Measurements from ENCODE around the gene ADH4.

Gene ADH4

DNA sequence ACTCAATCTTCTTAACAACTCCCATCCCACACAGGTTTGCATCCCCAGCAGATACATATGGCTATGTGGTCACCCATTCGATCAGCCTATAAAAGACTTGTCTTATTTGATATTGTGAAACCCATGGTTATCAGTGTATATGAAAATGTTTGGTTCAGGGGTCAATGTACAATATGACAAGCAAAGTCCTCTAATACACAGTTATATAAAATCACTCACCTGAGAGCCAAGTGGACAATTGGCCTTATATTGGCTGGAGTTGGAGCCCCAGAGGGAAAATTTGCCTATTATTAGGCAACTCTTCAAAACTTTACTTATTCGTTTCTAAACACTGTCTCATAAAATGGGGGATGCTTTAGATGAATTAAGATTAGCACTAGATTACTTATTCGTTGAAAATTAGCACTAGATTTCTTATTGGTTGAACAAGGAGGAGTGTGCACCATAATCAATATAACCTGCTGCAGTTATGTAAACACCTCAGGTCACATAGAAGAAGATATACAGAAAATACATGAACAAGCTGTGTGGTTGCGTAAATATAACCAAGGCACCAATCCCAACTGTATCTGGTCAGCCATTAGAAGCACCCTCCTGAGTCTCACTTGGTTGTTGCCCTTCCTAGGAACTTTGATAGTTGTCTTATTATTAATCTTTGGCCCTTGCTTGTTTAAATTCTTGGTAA lies 10.7 kb upstream of the ADH4 start:
- no peak for DNase-seq (ENCODE audit: low read depth in 2 of 2)
- TF ChIP-seq, protein P1, sequence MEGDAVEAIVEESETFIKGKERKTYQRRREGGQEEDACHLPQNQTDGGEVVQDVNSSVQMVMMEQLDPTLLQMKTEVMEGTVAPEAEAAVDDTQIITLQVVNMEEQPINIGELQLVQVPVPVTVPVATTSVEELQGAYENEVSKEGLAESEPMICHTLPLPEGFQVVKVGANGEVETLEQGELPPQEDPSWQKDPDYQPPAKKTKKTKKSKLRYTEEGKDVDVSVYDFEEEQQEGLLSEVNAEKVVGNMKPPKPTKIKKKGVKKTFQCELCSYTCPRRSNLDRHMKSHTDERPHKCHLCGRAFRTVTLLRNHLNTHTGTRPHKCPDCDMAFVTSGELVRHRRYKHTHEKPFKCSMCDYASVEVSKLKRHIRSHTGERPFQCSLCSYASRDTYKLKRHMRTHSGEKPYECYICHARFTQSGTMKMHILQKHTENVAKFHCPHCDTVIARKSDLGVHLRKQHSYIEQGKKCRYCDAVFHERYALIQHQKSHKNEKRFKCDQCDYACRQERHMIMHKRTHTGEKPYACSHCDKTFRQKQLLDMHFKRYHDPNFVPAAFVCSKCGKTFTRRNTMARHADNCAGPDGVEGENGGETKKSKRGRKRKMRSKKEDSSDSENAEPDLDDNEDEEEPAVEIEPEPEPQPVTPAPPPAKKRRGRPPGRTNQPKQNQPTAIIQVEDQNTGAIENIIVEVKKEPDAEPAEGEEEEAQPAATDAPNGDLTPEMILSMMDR (IDR thresholded peaks at IDR 0.05; ENCODE audit: low read depth, low read length): no peak
- no peak overlapping the region for H3K4me3 ChIP-seq (replicated peaks in 1 of 2; ENCODE audit: low read depth in 2 of 2, low read length in 2 of 2)

DNA sequence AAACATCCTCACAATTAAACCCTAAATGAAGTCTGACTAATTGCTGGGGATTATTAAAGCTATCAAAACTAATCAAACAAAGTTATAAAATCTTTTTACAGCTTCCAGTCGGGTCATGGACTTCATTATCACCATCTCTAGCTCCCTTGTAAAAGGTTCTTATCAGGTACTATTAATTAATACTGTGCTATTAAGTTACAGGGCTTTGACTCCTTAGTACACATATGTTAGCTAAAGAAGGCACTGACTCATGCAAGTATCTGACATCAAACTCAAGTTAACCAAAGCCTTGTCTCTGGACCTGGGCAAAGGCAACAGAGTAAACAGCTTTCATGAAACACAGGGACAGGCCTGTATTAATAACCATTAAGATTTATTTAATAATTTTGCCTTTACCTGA lies 7.9 kb upstream of the ADH4 start:
- TF ChIP-seq, protein P1 (IDR thresholded peaks at IDR 0.05; ENCODE audit: low read depth, low read length): no peak
- H3K4me3 ChIP-seq (replicated peaks in 1 of 2; ENCODE audit: low read depth in 2 of 2, low read length in 2 of 2): no peak overlapping the region
- DNase-seq (ENCODE audit: low read depth in 2 of 2): no peak

DNA sequence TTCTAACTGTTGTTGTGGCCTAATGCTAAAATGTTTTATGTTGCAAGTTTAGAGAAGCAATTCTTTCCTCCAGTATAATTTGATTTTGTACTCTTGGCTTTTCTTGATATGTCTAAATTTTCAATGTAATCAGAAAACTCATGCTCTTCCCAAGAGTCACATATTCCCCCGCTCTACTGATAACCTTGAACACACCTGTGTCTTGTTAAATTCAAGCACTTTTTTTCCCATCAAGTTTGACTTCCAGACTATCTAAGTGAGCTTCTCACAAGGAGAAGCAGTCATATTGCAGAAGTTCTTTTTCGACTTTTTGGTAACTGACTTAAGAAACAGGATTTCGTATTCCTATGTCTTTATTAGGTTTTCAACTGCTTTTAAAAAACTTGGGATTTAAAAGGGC lies 7.4 kb upstream of the ADH4 start:
- DNase-seq (ENCODE audit: low read depth in 2 of 2): no peak
- no peak overlapping the region for H3K4me3 ChIP-seq (replicated peaks in 1 of 2; ENCODE audit: low read depth in 2 of 2, low read length in 2 of 2)
- TF ChIP-seq, protein P1 (IDR thresholded peaks at IDR 0.05; ENCODE audit: low read depth, low read length): no peak

DNA sequence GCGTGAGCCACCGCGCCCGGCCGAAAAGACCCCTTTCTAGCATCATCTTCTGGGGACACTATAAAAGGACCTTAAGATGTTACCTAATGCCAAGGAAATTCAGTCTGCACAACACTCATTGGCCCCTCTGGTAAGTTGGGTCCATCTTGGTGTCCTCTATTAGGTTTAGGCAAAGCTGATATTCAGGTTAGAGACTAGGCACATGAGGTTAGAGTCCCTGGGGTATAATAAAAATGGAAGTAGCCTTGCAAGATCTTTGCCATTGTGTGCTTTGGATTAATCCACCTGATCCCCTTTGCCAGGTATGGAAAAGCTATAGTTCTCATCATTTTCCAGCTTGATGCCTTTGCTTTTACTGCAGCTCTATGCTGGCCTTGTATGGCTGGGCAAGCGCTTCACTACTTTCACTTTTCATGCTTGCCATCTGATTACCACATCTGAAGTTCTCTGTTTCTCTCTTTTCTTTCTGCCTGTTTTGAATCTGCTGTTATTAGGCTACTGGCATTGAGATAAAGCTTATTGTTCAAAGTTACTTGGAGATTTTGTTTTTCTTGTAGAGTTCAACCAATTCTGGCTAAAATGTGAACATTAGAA lies 5.4 kb upstream of the ADH4 start:
- DNase-seq (ENCODE audit: low read depth in 2 of 2): no peak
- TF ChIP-seq, protein P1 (IDR thresholded peaks at IDR 0.05; ENCODE audit: low read depth, low read length): no peak
- H3K4me3 ChIP-seq (replicated peaks in 1 of 2; ENCODE audit: low read depth in 2 of 2, low read length in 2 of 2): no peak overlapping the region

DNA sequence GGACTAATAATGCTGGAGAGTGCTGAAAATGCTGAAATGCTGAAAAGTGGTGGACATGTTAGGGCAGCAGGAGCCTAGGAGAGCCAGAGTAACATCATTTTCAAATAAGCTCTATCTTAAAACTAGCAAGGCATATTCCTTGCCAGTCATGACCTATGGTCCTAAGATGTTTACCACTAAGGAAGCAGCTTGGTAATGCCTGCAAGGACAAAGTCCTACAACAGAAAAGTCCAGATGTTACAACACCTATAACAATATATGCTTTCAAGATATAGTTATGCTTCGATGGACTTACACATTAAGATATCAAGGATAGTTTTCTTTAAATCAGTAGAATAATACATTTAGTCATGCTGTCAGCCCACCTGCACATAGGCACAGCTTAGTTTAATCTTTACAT lies 4.5 kb upstream of the ADH4 start:
- TF ChIP-seq, protein P1 (IDR thresholded peaks at IDR 0.05; ENCODE audit: low read depth, low read length): no peak
- no peak overlapping the region for H3K4me3 ChIP-seq (replicated peaks in 1 of 2; ENCODE audit: low read depth in 2 of 2, low read length in 2 of 2)
- no peak for DNase-seq (ENCODE audit: low read depth in 2 of 2)

DNA sequence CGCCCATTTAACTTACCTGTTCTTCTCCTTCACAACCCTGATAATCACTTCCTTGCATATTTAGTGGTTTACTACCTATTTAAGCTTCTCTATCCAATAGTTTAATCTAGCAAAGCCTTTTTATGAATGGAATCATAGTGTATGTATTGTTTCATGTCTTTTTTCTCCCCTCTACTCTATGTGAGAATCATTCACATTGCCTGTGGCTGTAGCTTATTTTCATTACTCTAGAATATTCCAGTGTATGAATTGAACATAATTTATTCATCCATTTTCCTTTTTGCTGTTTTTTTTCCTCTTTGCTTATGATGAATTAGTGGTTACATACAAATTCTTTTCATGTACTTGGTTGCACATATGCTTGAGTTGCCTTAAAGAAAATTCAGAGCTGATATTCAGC lies 490 bp upstream of the ADH4 start:
- no peak for DNase-seq (ENCODE audit: low read depth in 2 of 2)
- TF ChIP-seq, protein P1 (IDR thresholded peaks at IDR 0.05; ENCODE audit: low read depth, low read length): no peak
- H3K4me3 ChIP-seq (replicated peaks in 1 of 2; ENCODE audit: low read depth in 2 of 2, low read length in 2 of 2): no peak overlapping the region
